Transverse colon (tissue), 3 donors: ENCODE results near the gene DNMBP.

Source experiments
- CTCF ChIP-seq, 5 experiments: fragments of 200-600 bp in 3 of 5; fragments of 450-650 bp in 2 of 5; sonication (generic) in 3 of 5; IDR thresholded peaks; 1 replicate in 2 of 5; 2 replicates in 3 of 5; pipeline ENCODE4 v1.5.1; 2016 to 2017; ENCODE audit warnings: antibody characterized with exemption in 5 of 5, inconsistent platforms in 3 of 5, mild to moderate bottlenecking in 2 of 5, moderate library complexity in 1 of 5
- EP300 ChIP-seq: sonication (generic); formaldehyde crosslinking; IDR thresholded peaks from one replicate; pipeline ENCODE4 v1.6.1; 2017; ENCODE audit warnings: antibody characterized with exemption, low read depth

DNA sequence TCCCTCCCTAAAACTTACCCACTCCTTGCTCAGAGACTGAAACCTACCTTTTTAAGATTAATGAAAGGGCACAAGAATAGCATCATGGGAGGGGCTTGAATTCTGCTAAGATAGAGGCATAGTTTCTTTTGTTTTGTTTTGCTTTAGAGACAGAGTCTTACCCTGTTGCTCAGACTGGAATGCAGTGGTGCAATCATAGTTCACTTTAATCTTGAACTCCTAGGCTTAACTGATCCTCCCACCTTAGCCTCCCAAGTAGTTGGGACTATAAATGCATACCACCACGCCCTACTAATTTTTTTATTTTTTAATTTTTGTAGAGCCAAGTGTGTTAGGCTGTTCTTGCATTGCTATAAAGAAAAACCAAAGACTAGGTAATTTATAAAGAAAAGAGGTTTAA lies 17.7 kb upstream of the DNMBP start:
- no peak for TF ChIP-seq EP300
- TF ChIP-seq CTCF (IDR thresholded peaks at IDR 0.05) = no peak
